B cell (primary cell): ENCODE data around the gene ZNRF2.

Experiments
- CTCF ChIP-seq: fragments of 200-600 bp; IDR thresholded peaks from one replicate; pipeline ENCODE4 v1.8.0; 2022; ENCODE audit warnings: antibody characterized with exemption, mild to moderate bottlenecking
- EZH2 ChIP-seq: IDR thresholded peaks from 2 replicates; pipeline ENCODE4 v1.6.1; 2012; ENCODE audit warnings: borderline replicate concordance, low read depth, mild to moderate bottlenecking, moderate library complexity, low read length; ENCODE audit not compliant: insufficient read depth, poor library complexity, severe bottlenecking

- TF ChIP-seq EZH2 = no peak
- no peak for TF ChIP-seq CTCF
Observed at GRCh38 chr7:30349816-30350215, 65.4 kb downstream of the ZNRF2 start.
